HG03439 (cell line): ENCODE data around the gene PCDHGB6.
A peak's percentile ranks its signal among the peaks of the same experiment; 100 is the strongest.
"Not testable (repeated sequence)": the region's sequence is repeated elsewhere in the genome, so short reads cannot be mapped to it uniquely, and the experiment has no call there.

ENCODE experiments used
- ATAC-seq: cut with Tn5 transposase; IDR thresholded peaks from one replicate; pipeline ENCODE4 v1.9.1; 2021; ENCODE audit warnings: mild to moderate bottlenecking, moderate library complexity; ENCODE audit not compliant: unreplicated experiment

Gene PCDHGB6

GRCh38 chr5:141407790-141408505 lies at the start of gene PCDHGB6:
Gene PCDHGB6, plus strand, starts transcription at chr5:141408021. Its CDS starts 182 bp downstream, at chr5:141408203.
- ATAC-seq: not testable (repeated sequence)

DNA sequence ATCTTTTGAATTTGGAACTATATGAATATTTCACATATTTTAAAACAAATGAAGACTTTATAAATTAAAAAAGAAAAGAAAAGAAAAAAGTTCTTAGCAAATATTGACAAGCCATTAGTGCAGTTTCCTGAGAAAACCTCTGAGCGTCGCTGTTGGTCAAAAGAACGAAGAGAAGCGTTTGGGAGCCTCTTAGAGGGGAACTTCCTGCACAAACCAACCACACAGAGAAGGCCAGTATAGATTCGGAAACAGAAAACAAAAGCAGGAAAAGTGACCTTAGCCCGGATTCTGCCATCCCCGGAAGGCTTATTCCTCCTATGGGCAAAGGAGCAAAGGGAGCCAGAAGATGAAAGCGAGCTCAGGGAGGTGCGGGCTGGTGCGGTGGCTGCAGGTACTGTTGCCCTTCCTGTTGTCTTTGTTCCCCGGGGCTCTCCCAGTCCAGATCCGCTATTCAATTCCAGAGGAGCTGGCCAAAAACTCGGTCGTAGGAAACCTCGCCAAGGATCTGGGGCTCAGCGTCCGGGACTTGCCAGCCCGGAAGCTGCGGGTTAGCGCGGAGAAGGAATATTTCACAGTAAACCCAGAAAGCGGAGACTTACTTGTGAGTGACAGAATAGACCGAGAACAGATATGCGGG lies 47.9 kb upstream of the PCDHGB6 start, which contains the start of gene PCDHGB2:
PCDHGB2 (plus strand) TSS at position 205 of the 637 bp plus-strand sequence; CDS start at position 347, 142 bp downstream.
- ATAC-seq: no peak

GRCh38 chr5:141360685-141361084 lies 47.1 kb upstream of the PCDHGB6 start:
- no peak for ATAC-seq

- no peak for ATAC-seq
Measured at GRCh38 chr5:141362719-141363118, 45.1 kb upstream of the PCDHGB6 start.

- no peak for ATAC-seq
Measured at GRCh38 chr5:141363952-141364660, 43.7 kb upstream of the PCDHGB6 start, which contains the start of gene PCDHGA5. Gene PCDHGA5, plus strand, starts transcription at chr5:141364162. Its CDS starts 169 bp downstream, at chr5:141364331.

GRCh38 chr5:141366016-141366896 lies 41.6 kb upstream of the PCDHGB6 start:
- no peak for ATAC-seq

- peak; percentile 88 for ATAC-seq
Measured at GRCh38 chr5:141369994-141370848, 37.6 kb upstream of the PCDHGB6 start, which contains the start of gene PCDHGB3. Gene PCDHGB3, plus strand, starts transcription at chr5:141370242. Its CDS starts 153 bp downstream, at chr5:141370395.

DNA sequence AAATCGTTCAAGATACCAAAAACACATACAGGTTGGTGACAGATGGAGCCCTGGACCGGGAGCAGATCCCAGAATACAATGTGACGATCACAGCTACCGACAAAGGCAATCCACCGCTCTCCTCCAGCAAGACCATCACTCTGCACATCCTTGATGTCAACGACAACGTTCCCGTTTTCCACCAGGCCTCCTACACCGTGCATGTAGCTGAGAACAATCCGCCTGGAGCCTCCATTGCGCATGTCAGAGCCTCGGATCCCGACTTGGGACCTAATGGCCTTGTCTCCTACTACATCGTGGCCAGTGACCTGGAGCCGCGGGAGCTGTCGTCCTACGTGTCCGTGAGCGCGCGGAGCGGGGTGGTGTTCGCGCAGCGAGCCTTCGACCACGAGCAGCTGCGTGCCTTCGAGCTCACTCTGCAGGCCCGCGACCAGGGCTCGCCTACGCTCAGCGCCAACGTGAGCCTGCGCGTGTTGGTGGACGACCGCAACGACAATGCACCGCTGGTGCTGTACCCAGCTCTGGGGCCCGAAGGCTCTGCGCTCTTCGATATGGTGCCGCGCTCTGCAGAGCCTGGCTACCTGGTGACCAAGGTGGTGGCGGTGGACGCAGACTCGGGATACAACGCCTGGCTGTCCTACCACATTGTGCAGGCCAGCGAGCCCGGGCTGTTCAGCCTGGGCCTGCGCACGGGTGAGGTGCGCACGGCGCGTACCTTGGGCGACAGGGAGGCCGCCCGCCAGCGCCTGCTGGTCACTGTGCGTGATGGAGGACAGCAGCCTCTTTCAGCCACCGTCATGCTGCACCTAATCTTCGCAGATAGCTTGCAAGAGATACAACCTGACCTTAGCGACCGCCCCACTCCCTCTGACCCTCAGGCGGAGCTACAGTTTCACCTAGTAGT lies 36.0 kb upstream of the PCDHGB6 start:
- ATAC-seq: no peak

DNA sequence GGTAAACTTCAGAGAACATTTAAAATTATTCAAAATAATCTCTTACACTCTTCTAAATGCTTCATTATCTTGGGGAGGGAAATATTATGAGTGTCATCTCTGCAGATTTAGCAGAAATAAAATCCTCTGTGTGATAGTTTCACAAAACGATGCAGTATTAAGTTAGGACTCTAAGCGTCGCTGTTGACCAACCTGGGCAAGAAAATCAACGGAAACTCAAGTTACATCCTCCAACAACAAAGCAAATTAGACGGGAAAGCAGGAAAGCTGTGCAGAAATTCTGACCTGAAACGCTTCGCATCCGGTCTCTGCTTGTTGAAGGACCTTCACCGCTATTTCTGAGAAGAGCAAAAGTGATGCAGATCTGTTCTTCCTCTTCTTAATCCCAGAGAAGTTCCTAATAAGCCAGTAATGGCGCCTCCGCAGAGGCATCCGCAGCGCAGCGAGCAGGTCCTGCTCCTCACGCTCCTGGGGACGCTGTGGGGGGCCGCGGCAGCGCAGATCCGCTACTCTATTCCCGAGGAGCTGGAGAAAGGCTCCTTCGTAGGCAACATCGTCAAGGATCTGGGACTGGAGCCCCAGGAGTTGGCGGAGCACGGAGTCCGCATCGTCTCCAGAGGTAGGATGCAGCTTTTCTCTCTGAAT lies 34.0 kb upstream of the PCDHGB6 start, which contains the start of gene PCDHGA6:
PCDHGA6 (plus strand) TSS at position 219 of the 645 bp plus-strand sequence; CDS start at position 412, 193 bp downstream.
- no peak for ATAC-seq

- no peak for ATAC-seq
Measured at GRCh38 chr5:141374627-141375026, 33.2 kb upstream of the PCDHGB6 start.

- ATAC-seq: not testable (repeated sequence)
Measured at GRCh38 chr5:141375444-141376155, 32.2 kb upstream of the PCDHGB6 start.

DNA sequence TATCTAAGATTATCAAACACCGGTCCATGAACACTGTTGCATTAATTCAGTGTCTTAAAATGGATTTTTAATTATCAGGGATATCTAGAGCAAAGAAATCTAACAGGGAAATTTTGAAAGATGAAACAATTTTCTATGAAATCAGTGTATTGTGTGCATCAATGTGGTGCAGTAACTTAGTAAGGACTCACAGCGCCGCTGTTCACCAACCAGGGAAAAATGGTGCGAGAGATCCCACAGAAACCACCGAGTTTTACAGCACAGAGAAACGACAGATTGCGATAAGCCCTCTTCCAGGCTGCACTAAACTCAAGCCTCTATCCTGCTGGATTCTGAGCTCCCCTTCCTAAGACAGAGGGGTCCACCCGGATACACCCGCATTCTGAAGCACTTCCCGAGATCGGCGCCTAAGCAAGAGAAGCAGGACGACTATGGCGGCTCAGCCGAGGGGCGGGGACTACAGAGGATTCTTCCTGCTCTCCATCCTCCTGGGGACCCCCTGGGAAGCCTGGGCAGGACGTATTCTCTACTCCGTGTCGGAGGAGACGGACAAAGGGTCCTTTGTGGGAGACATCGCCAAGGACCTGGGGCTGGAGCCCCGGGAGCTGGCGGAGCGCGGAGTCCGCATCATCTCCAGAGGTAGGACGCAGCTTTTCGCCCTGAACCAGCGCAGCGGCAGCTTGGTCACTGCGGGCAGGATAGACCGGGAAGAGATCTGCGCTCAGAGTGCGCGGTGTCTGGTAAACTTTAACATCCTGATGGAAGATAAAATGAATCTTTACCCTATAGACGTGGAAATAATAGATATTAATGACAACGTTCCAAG lies 25.1 kb upstream of the PCDHGB6 start, which contains the start of gene PCDHGA7:
PCDHGA7 (plus strand) TSS at position 274 of the 826 bp plus-strand sequence; CDS start at position 432, 158 bp downstream.
- ATAC-seq: no peak

DNA sequence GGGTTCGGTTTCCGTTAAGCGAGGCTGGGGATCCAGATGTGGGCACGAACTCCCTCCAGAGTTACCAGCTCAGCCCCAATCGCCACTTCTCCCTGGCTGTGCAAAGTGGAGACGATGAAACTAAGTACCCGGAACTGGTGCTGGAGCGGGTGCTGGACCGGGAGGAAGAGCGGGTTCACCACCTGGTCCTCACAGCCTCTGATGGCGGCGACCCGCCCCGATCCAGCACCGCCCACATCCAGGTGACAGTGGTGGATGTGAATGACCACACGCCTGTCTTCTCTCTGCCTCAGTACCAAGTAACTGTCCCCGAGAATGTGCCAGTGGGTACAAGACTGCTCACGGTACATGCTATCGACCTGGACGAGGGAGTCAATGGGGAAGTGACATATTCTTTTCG lies 24.5 kb upstream of the PCDHGB6 start:
- ATAC-seq: no peak

DNA sequence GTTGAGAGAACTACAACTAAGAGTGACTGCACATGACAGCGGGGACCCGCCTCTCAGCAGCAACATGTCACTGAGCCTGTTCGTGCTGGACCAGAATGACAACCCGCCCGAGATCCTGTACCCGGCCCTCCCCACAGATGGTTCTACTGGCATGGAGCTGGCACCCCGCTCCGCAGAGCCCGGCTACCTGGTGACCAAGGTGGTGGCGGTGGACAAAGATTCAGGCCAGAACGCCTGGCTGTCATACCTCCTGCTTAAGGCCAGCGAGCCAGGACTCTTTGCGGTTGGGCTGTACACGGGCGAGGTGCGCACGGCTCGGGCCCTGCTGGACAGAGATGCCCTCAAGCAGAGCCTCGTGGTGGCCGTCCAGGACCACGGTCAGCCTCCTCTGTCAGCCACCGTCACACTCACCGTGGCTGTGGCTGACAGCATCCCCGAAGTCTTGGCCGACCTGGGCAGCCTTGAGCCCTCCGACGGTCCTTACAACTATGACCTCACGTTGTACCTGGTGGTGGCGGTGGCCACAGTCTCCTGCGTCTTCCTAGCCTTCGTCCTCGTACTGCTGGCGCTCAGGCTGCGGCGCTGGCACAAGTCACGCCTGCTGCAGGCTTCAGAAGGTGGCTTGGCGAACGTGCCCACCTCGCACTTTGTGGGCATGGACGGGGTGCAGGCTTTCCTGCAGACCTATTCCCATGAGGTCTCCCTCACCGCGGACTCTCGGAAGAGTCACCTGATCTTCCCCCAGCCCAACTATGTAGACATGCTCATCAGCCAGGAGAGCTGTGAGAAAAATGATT lies 23.2 kb upstream of the PCDHGB6 start:
- no peak for ATAC-seq

- ATAC-seq: not testable (repeated sequence)
Measured at GRCh38 chr5:141387557-141388311, 20.1 kb upstream of the PCDHGB6 start, which contains the start of gene PCDHGB4. Gene PCDHGB4, plus strand, starts transcription at chr5:141387698. Its CDS starts 187 bp downstream, at chr5:141387885.
